HPDE6-E6E7 (cell line): ENCODE results near the gene CTAGE8.
"Not testable (repeated sequence)": the region's sequence is repeated elsewhere in the genome, so short reads cannot be mapped to it uniquely, and the experiment has no call there.

Experiments used
- DNase-seq: peaks from one replicate; pipeline ENCODE4 v3.0.0; 2011; ENCODE audit warnings: missing footprints; ENCODE audit errors: extremely low spot score

The CTAGE8 gene

DNA sequence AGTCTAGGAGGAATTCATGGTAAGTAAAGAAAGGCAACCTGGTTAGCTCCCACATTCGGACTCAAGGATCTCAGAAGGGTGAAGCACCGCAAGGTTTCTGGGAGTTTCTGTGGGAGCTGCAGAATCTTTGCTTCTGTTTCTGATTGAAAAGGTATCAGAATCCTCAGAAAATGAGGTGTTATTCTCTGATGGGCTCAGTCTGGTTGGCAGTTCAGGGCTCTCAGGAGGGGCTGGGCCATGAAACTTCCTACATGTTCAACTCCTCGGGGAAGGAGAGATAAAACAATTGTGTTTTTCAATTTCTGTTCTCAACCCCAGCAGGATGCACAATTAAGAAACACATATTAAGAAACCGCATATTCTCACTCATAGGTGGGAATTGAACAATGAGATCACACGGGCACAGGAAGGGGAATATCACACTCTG, 13.6 kb downstream of the CTAGE8 start:
- no peak for DNase-seq

DNA sequence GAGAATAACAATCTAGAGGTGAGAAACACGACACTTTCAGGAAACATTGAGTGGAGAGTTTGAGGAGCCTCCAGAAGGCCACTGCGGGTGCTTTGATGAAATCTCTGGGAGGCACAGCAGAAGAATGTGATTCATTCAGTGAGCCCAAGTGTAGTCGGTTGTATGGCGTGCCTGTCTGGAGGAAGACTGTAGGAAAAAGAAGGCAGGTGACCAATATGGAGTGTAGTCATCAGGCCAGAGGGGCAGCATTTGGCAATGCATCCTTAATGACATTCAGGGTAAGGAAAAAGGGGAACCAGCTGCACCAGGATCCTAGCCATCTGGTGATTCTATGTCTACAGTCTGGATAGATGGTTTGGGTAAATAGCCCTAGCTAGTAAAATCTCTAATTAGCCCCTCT, 16.8 kb downstream of the CTAGE8 start:
- not testable (repeated sequence) for DNase-seq

DNA sequence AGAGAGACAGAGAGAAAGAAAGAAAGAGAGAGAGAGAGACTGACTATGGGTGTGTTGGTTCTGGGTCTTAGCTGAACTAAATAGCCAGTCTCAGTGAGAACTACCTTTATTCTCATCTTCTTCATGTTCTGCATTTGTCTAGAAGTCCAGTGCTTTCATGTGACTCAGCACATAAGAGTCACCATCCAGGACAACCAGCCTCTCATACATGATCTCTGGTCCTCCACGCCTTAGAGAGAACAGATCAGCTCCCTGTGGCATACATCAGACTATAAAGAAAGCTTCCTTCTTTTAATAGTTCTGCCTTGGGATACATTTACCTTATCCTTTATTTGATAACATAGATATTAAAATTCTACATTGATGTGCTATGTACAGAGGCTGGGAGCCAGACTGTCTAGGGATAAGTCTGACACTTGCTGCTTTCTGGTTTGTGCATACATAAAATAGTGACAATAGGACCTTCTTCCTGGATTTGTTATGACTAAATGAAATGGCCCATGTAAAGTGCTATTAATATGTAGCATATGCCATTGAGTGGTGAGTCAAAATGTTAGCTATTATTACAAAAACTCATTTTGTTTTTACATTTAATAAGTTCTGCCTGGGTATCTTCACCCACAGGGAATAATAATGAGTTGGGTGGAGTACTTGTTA, 21.3 kb downstream of the CTAGE8 start:
- not testable (repeated sequence) for DNase-seq

DNA sequence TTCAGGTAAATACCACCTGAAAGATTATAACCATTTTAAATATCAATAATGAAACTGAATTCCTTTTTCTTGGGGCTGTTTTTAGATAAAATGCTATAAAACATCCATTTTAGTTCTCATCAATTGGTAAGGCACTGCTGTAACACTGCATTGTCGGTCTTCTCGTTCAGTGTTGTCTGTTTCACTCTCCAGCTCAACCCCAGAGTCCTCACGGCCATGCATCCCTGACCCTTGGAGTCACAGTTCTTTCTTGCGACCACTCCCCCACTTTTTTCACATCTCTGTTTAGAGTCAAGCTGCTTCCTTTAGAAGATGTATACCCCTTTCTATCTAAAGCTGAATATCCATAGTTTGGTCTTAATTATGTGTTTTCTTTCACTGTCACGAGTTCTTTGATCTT, 22.1 kb downstream of the CTAGE8 start:
- not testable (repeated sequence) for DNase-seq

DNA sequence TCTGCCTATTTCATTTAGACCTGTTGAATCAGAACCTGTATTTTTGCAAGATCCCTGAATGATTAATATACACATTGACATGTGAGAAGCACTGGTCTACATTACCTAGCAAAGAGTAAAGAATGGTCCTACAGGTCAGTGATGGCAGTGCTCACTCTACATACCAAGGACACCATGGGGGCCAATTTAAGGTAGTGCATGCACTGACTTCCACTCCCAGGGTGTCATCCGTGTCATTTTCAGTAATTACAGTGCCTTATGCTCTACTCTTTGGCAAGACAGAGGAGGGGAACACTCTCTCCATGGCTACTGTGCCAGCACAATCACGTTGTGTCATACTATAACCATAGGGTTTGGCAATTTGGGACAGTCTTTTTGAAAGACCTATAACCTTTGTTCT, 23.7 kb downstream of the CTAGE8 start:
- DNase-seq, result not testable (repeated sequence)

DNA sequence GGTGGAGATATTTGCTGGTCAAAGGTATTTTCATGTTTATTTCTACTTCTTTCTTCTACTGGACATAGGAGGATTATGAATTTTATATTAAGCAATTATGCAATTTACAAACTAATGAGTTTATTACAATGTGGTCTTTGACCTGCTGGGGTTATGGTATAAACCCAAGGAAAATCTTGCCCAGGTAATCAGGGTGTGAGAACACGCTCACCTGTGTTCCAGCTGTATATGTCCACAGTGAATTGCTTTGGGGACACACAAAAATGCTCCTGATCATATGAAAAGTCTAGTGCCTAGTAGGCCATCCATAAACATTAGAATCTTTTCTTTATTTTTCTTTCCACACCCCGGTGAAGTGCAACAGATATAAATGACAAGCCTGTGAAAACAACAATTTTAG, 29.7 kb downstream of the CTAGE8 start, which contains the start of gene OR2A42:
Gene OR2A42 (minus strand): TSS at position 241 of the 400 bp plus-strand sequence. CDS start 6,762 bp downstream, outside the sequence.
- DNase-seq, result not testable (repeated sequence)

DNA sequence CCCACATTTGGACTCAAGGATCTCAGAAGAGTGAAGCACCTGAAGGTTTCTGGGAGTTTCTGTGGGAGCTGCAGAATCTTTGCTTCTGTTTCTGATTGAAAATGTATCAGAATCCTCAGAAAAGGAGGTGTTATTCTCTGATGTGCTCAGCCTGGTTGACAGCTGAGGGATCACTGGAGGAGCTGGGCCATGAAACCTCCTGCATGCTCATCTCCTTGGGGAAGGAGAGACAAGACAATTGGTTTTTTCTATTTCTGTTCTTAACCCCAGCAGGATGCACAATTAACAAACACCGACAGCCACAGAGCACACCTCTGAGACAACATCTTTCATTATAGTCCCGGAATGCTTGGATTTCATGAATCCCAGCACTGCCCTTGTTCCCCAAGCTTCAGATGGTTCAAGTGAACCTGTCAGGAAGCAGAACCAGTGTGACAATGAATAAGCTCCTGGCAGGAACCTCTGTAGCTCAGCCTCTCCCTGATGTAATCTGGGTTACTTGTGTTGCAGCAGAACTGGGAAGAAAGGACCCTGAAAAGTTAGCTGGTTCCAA, 30.5 kb downstream of the CTAGE8 start:
- not testable (repeated sequence) for DNase-seq

DNA sequence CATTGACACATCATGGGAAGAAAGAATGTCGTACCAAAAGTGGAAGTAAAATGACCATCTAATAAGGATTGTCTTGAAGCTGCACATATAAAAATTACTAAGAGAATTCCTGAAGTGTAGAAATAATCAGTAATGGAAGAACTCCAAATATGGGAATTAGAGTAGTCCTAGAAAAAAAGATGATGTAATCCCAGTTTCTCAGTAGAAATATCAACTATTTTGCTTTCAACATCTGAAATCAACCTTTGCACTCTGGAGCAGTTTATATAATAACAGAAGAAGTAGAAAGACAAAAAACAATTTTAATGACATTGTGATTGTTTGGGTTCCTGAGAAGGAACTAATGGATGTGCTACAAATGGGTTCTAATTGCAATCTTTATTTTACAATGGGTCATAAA, 36.0 kb downstream of the CTAGE8 start:
- DNase-seq, result not testable (repeated sequence)

DNA sequence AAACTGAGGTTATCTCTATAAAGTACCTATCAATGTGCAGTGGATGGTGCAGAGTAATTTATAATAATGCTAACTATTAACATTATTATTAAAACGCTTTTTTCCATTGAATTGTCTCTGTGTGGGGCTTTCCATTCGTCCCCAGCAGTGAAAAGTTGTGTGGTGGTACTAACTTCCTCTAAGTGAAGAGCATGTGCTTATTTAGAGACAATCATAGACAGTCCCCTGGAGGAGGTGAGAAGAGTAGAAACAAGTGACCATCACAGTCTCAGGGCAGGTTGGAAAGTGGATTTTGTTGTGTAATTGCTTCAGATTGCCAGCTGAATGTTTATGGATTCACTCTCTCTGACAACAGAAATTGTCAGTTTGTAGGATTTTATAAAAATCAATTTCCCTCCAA, 38.1 kb downstream of the CTAGE8 start:
- DNase-seq, result not testable (repeated sequence)

DNA sequence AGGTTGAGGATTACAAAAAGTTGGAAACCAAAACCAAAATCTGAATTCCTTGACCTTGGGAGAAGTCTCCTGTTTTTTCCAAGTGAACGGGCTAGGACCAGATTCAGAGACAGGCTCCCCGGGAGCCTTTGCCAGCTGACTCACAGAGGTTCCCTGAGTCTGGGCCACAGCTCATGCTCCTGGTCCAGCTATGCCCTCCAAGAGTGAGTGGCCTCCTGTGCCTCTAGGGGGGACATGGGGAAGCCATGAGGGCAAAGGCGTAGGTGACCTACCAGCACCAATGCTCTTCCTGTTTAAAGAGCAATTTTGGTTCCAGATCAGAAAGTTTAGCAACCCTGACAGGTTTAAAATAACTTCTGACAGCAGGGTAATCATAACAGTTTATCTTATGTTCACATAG, 40.3 kb downstream of the CTAGE8 start:
- not testable (repeated sequence) for DNase-seq

DNA sequence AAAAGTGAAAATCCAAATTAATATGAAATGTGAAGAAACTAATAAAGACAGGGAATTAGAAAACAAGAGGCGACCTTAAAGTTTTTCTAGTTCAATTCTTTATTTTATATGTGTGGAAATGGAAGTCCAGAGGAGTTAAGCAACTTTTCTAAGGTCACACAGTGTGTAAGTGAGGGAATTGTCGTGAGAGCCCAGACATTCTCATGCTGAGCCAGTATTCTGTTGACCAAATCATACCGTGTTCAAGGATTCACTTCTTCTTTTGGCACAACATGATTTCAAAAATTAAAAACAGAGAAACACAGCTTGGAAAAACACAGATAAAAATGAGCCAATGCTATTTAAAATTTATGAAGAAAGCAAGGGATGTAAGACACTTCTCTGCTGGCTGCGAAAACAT, 42.2 kb downstream of the CTAGE8 start:
- DNase-seq, result not testable (repeated sequence)

DNA sequence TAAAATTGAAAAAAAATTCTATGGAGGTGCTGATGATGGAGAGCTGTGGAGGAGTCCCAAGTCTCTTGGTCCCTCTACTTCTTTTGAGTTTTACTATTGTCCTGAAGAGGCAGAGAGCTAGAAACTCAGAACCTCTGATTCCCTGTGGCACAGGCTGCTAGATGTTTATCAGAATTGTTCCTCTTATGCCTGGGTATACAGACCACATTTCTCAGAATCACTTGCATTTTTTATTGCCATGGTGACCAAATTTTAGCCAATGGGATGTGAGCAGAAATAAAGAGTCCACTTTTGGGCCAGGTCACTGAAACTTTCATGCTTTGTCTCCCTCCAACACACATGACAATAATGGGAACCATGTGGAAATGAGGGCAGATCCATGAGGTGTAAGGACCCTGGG, 45.4 kb downstream of the CTAGE8 start:
- DNase-seq, result not testable (repeated sequence)

DNA sequence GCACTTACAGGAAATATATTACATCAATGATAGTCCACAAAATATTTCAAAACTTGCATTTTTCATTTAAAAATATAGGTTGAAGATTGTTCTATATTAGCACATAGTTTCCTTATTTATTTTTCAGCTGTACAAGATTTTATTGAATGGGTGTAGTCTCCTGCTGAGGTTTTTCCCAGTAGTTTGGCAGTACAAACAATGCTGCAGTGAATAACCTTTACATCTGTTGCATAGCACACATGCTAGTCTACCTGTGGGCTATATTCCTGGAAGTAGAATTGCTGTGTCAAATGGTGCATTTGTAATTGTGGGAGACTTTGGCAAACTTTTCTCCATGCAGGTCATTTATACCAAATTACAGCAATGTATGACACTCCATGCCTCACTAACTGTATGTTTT, 48.6 kb downstream of the CTAGE8 start:
- not testable (repeated sequence) for DNase-seq

DNA sequence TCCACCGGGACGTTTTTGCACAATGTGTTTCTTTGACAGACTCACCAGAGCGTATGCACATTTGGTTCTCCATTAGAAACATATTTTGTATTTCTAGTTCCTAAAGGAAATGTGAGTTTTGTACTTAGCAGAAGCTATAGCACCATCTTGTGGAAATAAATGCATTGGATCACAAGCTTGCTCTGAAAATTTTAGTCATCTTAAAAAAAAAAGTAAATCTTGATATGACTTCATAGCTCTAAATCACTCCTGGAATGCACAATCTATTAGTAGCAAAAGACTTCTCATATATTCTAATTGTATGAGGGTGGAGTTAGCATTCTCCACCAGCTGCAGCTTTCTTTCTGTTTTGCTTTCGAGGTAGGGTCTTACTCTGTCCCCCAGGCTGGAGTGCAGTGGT, 49.9 kb downstream of the CTAGE8 start:
- DNase-seq, result not testable (repeated sequence)

DNA sequence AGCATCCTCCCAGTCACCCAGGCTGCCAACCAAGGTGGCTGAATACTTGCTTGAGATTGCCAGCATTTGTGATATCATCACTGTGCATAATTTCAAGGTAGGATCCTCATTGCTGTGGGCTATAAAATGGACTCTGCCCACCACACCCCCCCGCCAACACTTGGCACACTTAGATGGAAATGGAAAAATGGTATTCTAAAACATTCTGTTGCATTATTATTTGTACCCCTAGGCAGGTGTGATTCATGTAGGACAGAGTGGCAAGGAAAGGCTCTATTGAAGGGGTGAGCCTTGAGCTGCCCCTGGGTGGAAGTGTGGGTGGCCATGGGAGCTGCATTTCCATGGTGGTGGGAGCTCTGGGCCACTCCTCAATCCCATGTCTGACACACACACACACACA, 50.5 kb downstream of the CTAGE8 start:
- not testable (repeated sequence) for DNase-seq

DNA sequence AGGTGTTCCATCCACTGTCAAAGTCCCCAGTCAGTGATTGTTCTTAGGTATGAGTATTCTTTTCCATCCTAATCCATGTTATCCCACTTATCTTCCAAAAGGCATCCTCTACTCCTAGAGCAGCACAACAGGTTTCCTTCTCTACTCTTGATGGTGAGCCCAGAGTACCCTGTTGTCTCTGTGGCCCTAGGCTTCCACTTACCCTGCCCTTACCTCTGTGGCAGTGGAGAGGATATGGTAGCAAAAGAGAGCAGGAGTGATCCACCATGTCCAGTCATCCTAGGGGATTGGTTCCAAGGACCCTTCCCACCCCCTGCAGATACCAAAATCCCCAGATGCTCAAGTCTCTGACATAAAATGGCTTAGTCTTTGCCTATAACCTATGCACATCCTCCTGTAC, 51.9 kb downstream of the CTAGE8 start:
- DNase-seq, result not testable (repeated sequence)
